GM10266 (cell line): Measurements from ENCODE around the gene EGF.

ENCODE experiments used
- DNase-seq: peaks from one replicate; pipeline ENCODE4 v3.0.0; 2012; ENCODE audit errors: extremely low spot score
- CTCF ChIP-seq: IDR thresholded peaks from 2 replicates; pipeline ENCODE4 v1.5.1; 2012; ENCODE audit warnings: mild to moderate bottlenecking, low read depth; ENCODE audit not compliant: control insufficient read depth, insufficient read depth; ENCODE audit errors: missing control alignments

The EGF gene

GRCh38 chr4:109973529-109973905 is 60.8 kb downstream of the EGF start:
- no peak for DNase-seq
- no peak for TF ChIP-seq CTCF

GRCh38 chr4:109976189-109976588 is 63.5 kb downstream of the EGF start:
- no peak for TF ChIP-seq CTCF
- no peak for DNase-seq

- DNase-seq, result no peak
- TF ChIP-seq CTCF, result peak; percentile 45
These were observed 65.3 kb downstream of the EGF start for GRCh38 chr4:109977854-109978501.

GRCh38 chr4:109978704-109979454 is 66.2 kb downstream of the EGF start:
- TF ChIP-seq CTCF, result no peak
- DNase-seq, result no peak

- no peak for DNase-seq
- no peak for TF ChIP-seq CTCF
These were observed 67.4 kb downstream of the EGF start for GRCh38 chr4:109979920-109980717.

- no peak for DNase-seq
- no peak for TF ChIP-seq CTCF
These were observed 69.3 kb downstream of the EGF start for GRCh38 chr4:109981936-109982335.
